ENCODE data around the gene DCLRE1C. TPM values are rescaled to one million over a fixed set of nuclear protein-coding genes. Genes with fewer than 3 reads are reported as not detected.
"Not testable (repeated sequence)": the region's sequence is repeated elsewhere in the genome, so short reads cannot be mapped to it uniquely, and the experiment has no call there.

The DCLRE1C gene
- polyA plus RNA-seq, 1 donor from 2014 or later, result 7.5 TPM

DNA sequence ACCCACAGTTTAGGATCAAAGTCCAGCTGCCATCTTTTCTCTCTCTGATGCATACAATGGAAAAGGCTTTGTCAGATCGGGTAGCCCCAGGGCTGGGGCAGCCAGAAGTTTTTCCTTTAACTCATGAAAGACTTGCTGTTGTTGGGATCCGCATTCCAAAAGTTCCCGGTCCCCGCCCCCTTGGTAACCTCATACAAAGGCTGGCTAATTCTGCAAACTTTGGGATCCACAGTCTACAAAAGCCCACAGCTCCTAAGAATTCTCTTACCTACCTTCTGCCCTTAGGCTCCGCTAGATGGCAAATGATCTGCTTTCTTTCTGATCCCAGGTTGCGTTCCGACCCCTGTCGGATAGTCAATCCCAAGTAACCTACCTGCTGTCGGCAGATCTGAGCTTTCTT is 38.4 kb upstream of the DCLRE1C start:
- not testable (repeated sequence) for H3K27me3 ChIP-seq (ENCODE audit: insufficient read depth, low read depth, low read length); H3K27ac ChIP-seq (ENCODE audit: low read length); H3K9ac ChIP-seq (ENCODE audit: low read length); H3F3A ChIP-seq (ENCODE audit: insufficient read depth, low read length, poor library complexity, severe bottlenecking); H3K9me2 ChIP-seq (ENCODE audit: insufficient read depth, low read length); H4K20me1 ChIP-seq (ENCODE audit: insufficient read depth); H3K36me3 ChIP-seq (ENCODE audit: insufficient read depth, low read length); H3K79me2 ChIP-seq (replicated peaks; ENCODE audit: insufficient read depth, low read length); H3K4me3 ChIP-seq (ENCODE audit: low read length); H3K4me2 ChIP-seq (ENCODE audit: low read length); H2AFZ ChIP-seq (ENCODE audit: low read depth, low read length); H3K9me3 ChIP-seq (ENCODE audit: low read length)

GRCh38 chr10:14991035-14991749 is 37.3 kb upstream of the DCLRE1C start:
- not testable (repeated sequence) for H4K20me1 ChIP-seq (ENCODE audit: insufficient read depth); H3K9ac ChIP-seq (ENCODE audit: low read length); H3K4me2 ChIP-seq (ENCODE audit: low read length); H3K36me3 ChIP-seq (ENCODE audit: insufficient read depth, low read length); H3K79me2 ChIP-seq (replicated peaks; ENCODE audit: insufficient read depth, low read length); H3K9me3 ChIP-seq (ENCODE audit: low read length); H3K27me3 ChIP-seq (ENCODE audit: insufficient read depth, low read depth, low read length); H3F3A ChIP-seq (ENCODE audit: insufficient read depth, low read length, poor library complexity, severe bottlenecking); H2AFZ ChIP-seq (ENCODE audit: low read depth, low read length); H3K4me3 ChIP-seq (ENCODE audit: low read length); H3K27ac ChIP-seq (ENCODE audit: low read length); H3K9me2 ChIP-seq (ENCODE audit: insufficient read depth, low read length)

- not testable (repeated sequence) for H3K27ac ChIP-seq (ENCODE audit: low read length); H3F3A ChIP-seq (ENCODE audit: insufficient read depth, low read length, poor library complexity, severe bottlenecking); H3K36me3 ChIP-seq (ENCODE audit: insufficient read depth, low read length); H3K9me3 ChIP-seq (ENCODE audit: low read length); H3K9ac ChIP-seq (ENCODE audit: low read length); H3K27me3 ChIP-seq (ENCODE audit: insufficient read depth, low read depth, low read length); H3K4me3 ChIP-seq (ENCODE audit: low read length); H3K9me2 ChIP-seq (ENCODE audit: insufficient read depth, low read length); H4K20me1 ChIP-seq (ENCODE audit: insufficient read depth); H3K79me2 ChIP-seq (replicated peaks; ENCODE audit: insufficient read depth, low read length); H2AFZ ChIP-seq (ENCODE audit: low read depth, low read length); H3K4me2 ChIP-seq (ENCODE audit: low read length)
These were observed 35.7 kb upstream of the DCLRE1C start for GRCh38 chr10:14989552-14989951.

DNA sequence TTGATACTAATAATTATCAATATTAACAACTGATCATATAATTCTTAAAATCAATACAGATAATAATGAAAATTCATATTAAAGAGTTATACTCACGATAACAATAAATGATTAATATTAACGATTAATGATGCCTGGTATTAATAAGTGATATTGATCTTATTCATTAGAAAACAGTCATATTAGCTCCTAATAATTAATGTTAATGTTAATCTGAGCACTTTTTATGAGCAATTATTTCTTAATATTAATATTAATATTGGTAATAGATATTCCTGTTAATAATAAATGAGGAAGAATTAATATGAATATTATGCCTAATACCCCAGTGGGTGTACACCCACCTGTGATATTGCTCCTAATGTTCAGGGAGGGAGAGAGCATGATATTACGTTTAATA is 28.8 kb upstream of the DCLRE1C start:
- no peaks in the 10 kb centered on the region for H3K36me3 ChIP-seq (ENCODE audit: insufficient read depth, low read length)
- TF ChIP-seq TAF1 (IDR thresholded peaks at IDR 0.05; ENCODE audit: low read depth), result no peak
- no peak for TF ChIP-seq EZH2 (IDR thresholded peaks at IDR 0.05; ENCODE audit: borderline replicate concordance, insufficient read depth, low read length, poor library complexity, severe bottlenecking)
- no peak for TF ChIP-seq SMC3 (conservative IDR thresholded peaks at IDR 0.05; ENCODE audit: poor library complexity)
- TF ChIP-seq POLR2AphosphoS5 (IDR thresholded peaks at IDR 0.05), result no peak
- TF ChIP-seq EP300 (conservative IDR thresholded peaks at IDR 0.05; ENCODE audit: poor library complexity, severe bottlenecking), result no peak
- TF ChIP-seq, protein P1, sequence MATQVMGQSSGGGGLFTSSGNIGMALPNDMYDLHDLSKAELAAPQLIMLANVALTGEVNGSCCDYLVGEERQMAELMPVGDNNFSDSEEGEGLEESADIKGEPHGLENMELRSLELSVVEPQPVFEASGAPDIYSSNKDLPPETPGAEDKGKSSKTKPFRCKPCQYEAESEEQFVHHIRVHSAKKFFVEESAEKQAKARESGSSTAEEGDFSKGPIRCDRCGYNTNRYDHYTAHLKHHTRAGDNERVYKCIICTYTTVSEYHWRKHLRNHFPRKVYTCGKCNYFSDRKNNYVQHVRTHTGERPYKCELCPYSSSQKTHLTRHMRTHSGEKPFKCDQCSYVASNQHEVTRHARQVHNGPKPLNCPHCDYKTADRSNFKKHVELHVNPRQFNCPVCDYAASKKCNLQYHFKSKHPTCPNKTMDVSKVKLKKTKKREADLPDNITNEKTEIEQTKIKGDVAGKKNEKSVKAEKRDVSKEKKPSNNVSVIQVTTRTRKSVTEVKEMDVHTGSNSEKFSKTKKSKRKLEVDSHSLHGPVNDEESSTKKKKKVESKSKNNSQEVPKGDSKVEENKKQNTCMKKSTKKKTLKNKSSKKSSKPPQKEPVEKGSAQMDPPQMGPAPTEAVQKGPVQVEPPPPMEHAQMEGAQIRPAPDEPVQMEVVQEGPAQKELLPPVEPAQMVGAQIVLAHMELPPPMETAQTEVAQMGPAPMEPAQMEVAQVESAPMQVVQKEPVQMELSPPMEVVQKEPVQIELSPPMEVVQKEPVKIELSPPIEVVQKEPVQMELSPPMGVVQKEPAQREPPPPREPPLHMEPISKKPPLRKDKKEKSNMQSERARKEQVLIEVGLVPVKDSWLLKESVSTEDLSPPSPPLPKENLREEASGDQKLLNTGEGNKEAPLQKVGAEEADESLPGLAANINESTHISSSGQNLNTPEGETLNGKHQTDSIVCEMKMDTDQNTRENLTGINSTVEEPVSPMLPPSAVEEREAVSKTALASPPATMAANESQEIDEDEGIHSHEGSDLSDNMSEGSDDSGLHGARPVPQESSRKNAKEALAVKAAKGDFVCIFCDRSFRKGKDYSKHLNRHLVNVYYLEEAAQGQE (IDR thresholded peaks at IDR 0.05; ENCODE audit: borderline replicate concordance), result no peak
- no peak for TF ChIP-seq RAD21 (conservative IDR thresholded peaks at IDR 0.05)
- no peak for TF ChIP-seq MXI1 (conservative IDR thresholded peaks at IDR 0.05; ENCODE audit: poor library complexity, severe bottlenecking)
- TF ChIP-seq, protein P2, sequence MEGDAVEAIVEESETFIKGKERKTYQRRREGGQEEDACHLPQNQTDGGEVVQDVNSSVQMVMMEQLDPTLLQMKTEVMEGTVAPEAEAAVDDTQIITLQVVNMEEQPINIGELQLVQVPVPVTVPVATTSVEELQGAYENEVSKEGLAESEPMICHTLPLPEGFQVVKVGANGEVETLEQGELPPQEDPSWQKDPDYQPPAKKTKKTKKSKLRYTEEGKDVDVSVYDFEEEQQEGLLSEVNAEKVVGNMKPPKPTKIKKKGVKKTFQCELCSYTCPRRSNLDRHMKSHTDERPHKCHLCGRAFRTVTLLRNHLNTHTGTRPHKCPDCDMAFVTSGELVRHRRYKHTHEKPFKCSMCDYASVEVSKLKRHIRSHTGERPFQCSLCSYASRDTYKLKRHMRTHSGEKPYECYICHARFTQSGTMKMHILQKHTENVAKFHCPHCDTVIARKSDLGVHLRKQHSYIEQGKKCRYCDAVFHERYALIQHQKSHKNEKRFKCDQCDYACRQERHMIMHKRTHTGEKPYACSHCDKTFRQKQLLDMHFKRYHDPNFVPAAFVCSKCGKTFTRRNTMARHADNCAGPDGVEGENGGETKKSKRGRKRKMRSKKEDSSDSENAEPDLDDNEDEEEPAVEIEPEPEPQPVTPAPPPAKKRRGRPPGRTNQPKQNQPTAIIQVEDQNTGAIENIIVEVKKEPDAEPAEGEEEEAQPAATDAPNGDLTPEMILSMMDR (IDR thresholded peaks at IDR 0.05; ENCODE audit: poor library complexity, severe bottlenecking), result no peak
- no peaks in the 10 kb centered on the region for H3K9me2 ChIP-seq (ENCODE audit: insufficient read depth, low read length)
- H2AFZ ChIP-seq (ENCODE audit: low read depth, low read length), result no peak overlapping the region
- no peaks in the 10 kb centered on the region for H3F3A ChIP-seq (ENCODE audit: insufficient read depth, low read length, poor library complexity, severe bottlenecking)
- H3K27ac ChIP-seq (ENCODE audit: low read length), result no peak overlapping the region
- no peak overlapping the region for H3K4me3 ChIP-seq (ENCODE audit: low read length)
- H3K9ac ChIP-seq (ENCODE audit: low read length), result no peak overlapping the region
- H3K27me3 ChIP-seq (ENCODE audit: insufficient read depth, low read depth, low read length), result no peaks in the 10 kb centered on the region
- no peaks in the 10 kb centered on the region for H3K9me3 ChIP-seq (ENCODE audit: low read length)
- H3K4me2 ChIP-seq (ENCODE audit: low read length), result no peak overlapping the region
- no peaks in the 10 kb centered on the region for H4K20me1 ChIP-seq (ENCODE audit: insufficient read depth)
- H3K79me2 ChIP-seq (replicated peaks; ENCODE audit: insufficient read depth, low read length), result no peaks in the 10 kb centered on the region

Data from neural cell (in vitro differentiated cells).